HL-60/S4 treated with retinoic acid at 250 ng/mL for 4 days and 3 days (cell line): ENCODE results near the gene OOEP.
"Not testable (repeated sequence)": the region's sequence is repeated elsewhere in the genome, so short reads cannot be mapped to it uniquely, and the experiment has no call there.

Experiments used
- in situ Hi-C: fragments of 300-500 bp; cut with MboI; formaldehyde crosslinking; loops from 2 replicates; pipeline ENCODE4 v1.7.0; 2022; ENCODE audit warnings: low sequenced_read_pairs

OOEP gene

DNA sequence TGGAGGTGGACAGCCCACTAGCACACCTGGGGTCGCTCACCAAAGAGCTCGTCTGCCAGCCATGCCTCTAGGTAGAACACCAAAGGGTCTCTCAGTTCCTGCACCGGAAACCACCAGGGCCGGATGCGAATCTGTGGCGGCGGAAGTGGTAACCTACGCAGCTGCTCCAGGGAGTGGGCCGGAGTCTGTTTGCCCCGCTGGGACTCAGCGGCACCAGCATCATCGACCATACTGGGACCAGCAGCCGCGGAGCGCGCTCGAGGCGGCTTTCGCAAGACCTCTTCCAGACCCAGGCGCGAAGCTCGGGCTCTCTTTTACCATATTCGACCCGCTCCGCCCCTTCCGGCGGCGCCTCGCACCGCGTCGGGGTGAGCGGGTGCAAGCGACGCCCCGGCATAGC, at the start of gene OOEP:
OOEP (minus strand) TSS at position 335 of the 400 bp plus-strand sequence; CDS start at position 230, 105 bp downstream.
- in situ Hi-C loops: no loop called here

DNA sequence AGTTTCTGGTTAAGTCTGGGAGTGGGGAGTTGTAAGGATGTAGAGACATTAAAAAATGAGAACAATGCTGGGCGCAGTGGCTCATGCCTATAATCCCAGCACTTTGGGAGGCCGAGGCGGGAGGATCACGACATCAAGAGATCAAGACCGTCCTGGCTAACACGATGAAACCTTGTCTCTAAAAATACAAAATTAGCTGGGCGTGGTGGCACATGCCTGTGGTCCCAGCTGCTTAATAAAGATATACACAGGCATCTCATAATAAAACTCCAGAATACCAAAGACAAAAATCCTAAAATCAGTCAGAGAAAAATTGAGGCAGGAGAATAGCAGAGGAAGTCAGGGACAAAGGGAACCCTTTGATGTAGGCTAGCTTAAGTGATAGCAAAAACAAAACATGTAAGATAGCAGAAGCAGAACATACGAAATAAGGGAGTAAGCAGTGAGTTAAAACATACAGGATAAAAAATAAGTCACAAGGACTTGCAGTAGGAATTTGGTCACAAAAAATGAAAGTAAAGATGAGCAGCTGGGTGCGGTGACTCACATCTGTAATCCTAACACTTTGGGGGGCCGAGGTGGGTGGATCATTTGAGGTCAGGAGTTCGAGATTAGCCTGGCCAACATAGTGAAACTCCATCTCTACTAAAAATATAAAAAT, 48.5 kb upstream of the OOEP start:
- in situ Hi-C loops: no loop called here

DNA sequence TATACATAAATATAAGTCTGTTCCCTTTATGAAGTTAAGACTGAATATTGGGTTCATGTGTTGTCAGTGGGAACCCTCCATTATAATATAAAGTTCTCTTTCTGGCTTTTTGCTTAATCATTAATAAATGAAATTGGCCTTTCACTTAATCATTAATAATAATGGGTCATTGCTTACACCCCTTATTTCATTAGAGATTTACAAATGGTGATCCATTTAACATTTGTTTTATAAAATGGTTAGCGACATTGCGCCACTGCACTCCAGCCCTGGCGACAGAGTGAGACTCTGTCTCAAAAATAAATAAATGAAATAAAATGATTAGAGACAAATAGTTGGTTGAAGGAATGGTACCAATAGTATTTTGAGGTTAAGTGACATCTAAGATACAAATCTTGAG, 43.4 kb upstream of the OOEP start:
- in situ Hi-C loops: no loop called here

DNA sequence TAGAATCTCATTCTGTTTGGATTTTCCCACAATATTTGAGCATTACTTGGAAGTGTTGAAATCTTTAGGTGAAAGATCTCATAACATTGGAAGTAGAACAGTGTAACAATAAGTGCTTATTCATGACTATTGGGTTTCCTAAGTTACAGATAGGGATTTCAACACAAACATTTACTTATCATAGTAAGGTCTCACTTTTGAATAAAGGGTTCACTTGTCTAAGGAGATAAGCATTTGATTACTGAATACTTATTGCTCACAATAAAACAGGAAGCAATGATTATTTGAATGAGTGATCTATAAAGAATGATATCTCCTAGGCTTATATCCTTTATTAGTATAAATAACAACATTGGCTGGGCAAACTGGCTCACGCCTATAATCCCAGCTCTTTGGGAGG, 39.7 kb upstream of the OOEP start:
- in situ Hi-C loops: no loop called here

DNA sequence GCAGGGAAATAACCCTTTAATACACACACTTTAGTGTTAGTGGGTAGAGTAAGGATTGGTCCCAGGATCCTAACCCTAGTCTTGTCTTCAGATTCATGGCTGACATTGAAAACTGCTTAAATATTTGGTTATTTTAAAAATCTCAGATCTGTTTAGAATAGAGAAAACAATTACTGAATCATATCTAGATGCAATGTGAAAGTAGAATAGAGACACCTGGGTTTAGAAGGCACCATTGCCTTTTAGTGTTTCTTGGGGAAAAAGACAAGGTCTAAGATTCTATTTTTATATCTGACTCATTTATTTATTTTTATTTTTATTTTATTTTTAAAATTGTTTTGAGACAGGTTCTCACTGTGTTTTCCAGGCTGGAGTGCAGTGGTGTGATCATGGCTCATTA, 31.0 kb upstream of the OOEP start:
- in situ Hi-C loops: no loop called here

DNA sequence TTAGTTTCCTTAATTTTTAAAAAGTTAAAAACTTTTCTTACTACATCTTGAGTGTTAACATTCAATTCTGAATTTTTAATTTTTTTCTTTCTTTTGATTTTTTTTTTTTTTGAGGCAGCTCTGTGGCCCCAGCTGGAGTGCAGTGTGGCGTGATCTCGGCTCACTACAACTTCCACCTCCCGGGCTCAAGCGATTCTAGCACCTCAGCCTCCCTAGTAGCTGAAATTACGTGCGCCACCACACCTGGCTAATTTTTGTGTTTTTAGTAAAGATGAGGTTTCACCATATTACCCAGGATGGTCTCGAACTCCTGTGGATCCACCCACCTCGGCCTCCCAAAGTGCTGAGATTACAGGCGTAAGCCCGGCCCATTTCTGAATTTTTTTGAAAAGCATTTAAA, 26.2 kb upstream of the OOEP start:
- in situ Hi-C loops: no loop called here

DNA sequence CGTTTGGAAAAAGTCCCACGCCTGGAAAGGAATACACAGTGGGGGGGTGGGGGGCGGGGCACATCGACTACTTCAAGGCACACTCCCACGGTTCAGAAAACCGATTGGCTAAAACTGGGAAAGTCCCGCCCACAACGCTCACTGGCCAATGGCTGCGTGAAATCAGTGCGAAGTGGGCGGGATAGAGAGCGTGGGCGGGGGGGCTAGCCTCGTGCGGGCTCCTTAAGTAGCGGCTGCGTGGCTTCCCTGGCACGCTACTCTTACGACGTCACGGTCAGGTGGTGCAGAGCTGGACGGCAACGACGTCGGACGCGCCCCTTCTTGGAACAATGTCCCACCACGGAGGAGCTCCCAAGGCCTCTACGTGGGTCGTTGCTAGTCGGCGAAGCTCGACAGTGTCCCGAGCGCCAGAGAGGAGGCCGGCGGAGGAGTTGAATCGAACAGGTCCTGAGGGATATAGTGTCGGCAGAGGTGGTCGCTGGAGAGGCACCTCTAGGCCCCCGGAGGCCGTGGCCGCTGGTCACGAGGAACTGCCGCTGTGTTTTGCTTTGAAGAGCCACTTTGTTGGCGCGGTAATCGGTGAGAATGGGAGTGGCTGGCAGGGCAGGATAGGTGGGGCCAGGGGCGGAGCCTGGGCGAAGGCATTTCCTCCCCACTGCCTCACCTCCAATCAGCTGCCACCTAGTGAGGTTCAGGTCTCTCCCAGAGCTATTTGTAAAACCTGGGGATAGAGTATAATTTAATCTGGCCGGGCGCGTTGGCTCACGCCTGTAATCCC, 25.1 kb upstream of the OOEP start, which contains the start of gene DDX43:
DDX43 (plus strand) TSS at position 252 of the 778 bp plus-strand sequence; CDS start at position 330, 78 bp downstream.
- in situ Hi-C loops: no loop called here

DNA sequence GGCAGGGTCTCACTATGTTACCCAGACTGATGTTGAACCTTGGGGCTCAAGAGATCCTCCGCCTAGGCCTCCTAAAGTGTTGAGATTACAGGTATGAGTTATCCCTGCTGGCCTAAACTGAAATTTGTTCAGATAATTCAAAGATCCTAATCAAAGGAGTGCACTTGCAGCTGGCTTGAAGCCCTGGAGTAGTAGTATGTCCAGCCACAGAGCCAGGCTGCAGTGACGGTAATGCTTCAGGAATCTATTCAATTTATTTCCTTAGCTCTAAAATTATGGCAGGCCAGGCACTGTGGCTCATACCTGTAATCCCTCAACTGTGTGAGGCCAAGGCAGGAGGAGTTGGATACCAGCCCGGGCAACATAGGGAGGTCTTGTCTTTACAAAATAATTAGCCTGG, 23.6 kb upstream of the OOEP start:
- in situ Hi-C loops: no loop called here

DNA sequence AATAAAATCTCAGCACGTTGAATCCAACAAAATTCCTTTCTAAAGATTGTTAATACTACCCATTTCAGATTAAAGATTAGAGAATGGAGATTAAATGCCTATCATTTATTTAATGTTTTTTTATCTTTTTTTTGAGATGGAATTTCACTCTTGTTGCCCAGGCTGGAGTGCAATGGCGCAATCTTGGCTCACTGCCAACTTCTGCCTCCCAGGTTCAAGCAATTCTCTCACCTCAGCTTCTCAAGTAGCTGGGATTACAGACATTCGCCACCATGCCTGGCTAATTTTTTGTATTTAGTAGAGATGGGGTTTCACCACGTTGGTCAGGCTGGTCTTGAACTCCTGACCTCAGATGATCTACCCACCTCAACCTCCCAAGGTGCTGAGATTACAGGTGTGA, 22.5 kb upstream of the OOEP start:
- in situ Hi-C loops: not testable (repeated sequence)

DNA sequence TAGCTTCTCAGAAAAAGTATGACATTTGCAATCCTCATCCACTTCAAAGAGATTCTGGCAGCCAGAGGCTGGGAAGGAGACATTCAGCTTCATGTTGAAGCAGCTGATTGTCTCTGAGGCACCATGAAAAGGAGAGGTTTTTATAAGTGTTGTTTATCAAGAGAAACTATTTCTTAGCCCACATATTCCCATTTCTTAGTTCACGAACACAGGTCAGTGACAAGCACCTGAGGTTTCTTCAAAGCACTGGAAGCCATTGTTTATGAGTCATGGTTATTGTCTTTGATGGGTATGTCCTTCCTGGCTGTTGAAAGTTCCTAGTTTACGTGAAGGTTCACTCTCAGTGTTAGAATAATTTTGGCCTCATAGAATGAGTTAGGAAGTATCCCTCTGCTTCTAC, 22.0 kb upstream of the OOEP start:
- in situ Hi-C loops: no loop called here

DNA sequence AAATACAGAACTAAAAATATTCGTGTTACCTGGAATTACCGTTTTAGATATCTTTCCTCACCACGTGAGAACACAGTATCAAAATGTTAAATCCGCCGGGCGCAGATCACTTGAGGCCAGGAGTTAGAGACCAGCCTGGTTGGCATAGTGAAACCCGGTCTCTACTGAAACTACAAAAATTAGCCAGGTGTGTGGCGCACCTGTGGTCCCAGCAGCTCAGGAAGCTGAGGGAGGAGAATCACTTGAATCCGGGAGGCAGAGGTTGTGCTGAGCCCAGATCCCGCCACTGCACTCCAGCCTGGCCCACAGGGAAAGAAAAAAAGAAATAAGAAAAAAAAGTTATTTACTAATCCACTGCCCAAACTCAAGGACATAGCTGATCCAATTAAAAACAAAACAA, 20.2 kb upstream of the OOEP start:
- in situ Hi-C loops: no loop called here

DNA sequence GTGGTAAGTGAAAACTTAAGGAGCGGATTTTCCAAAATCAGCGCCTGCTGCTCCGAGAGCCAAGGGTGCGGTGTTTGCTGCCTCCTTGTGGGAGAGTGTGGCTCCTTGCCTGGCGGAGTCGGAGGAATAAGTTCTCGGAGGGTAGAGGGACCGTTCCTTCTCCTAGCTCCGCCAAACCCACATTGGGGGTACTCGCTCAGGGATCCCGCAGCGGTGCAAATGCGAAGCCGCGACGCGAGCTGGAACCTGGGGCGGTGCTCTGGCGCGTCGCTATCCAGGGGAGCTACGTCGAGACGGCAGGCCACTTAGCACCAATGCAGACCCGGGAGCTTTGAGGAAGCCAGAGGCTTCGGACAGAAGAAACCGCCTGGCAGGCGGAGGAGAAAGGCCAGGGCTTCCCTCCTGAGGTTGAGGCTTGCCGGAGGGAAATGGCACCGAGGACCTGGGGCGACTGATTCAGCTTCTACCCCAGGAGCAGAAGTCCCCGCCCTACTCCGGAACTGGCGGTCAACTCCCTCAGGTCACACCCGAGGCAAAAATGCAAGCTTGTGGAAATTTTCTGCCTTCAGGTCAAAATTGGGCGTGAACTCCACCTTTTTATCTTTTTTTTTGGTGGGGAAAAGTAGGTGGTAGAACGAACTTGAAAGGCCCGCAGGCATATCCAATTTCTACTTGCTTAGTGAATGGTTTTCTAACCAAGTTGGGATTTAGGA, 19.3 kb upstream of the OOEP start:
- in situ Hi-C loops: no loop called here

DNA sequence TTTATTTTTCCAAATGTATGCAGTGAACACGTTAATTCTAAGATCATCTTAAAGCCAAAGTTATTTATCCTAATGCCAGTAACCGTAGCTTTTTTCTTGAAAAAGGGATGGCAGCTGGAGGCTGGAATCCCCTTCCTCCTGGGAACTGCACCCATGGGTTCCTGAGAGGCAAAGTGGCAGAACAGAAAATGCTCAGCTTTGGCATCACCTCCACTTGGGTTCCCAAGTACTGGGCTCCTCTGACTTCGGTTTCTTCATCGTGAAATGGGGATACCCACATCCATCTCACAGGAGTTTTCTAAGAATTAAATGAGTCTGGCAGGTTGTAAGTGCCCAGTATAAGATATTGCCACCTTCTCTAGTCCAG, 18.7 kb upstream of the OOEP start:
- in situ Hi-C loops: no loop called here

DNA sequence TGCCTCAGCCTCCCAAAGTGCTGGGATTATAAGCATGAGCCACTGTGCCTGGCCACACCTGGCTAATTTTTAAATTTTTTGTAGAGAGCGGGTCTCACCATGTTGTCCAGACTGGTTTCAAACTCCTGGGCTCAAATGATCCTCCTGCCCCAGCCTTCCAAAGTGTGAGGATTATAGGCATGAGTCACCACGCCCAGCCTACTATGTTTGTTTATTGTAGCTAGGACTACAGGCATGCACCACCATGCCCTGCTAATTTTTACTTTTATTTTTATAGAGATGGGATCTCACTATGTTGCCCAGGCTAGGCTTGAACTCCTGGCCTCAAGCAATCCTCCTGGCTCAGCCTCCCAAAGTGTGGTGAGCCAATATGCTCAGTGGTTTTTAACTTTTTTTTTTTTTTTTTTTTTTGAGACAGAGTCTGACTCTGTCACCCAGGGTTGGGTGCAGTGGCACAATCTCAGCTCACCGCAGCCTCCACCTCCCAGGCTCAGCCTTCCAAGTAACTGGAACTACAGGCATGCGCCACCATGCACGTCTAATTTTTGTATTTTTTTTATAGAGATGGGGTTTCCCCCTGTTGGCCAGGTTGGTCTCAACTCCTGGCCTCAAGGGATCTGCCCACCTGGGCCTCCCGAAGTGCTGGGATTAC, 12.9 kb upstream of the OOEP start:
- in situ Hi-C loops: no loop called here

DNA sequence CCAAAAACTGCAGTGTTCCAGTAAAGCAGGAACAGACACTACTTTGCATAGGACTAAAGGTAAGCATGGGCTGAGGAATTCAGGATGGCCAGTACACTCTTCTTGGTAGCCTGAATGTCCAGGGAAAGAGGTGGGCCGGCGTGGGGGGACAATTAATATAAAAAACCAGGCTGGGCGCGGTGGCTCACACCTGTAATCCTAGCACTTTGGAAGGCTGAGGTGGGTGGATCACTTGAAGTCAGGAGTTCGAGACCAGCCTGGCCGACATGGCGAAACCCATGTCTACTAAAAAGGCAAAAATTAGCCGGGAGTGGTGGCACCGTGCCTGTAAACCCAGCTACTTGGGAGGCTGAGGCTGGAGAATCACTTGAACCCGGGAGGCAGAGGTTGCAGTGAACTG, 11.8 kb upstream of the OOEP start:
- in situ Hi-C loops: not testable (repeated sequence)

DNA sequence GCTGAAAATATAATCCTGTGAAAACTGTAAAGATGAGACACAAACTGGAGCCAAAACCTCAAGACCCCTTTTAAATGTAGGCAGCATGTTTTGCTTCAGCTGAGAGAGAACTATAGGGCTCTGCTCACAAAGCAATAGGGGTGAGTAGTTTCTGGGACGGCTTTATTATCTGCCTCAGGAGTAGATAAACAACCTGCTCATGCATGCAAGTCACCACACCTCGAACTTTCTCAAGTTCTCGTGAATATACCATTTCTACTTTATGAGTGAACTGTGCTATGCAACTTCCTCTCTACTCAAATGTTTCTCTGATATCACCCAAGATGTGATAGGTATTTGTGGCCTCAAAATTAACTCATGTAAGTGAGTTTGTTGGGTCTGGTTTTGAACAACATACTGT, 7.5 kb upstream of the OOEP start:
- in situ Hi-C loops: no loop called here

DNA sequence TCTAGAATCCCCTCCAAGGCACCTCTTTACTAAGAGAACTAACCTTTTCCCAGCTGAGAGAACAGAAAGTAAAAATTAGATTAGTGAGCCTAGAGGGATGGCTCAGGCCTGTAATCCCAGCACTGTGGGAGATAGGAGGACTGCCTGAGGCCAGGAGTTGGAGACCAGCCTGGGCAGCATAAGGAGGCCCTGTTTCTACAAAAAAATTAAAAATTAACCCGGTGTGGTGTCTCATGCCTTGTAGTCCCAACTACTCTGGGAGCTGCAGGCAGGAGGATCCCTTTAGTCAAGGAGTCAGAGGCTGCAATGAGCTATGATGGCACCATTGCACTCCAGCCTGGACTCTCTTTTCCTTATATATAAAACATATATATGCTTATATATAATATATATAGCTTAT, 5.5 kb upstream of the OOEP start:
- in situ Hi-C loops: no loop called here

DNA sequence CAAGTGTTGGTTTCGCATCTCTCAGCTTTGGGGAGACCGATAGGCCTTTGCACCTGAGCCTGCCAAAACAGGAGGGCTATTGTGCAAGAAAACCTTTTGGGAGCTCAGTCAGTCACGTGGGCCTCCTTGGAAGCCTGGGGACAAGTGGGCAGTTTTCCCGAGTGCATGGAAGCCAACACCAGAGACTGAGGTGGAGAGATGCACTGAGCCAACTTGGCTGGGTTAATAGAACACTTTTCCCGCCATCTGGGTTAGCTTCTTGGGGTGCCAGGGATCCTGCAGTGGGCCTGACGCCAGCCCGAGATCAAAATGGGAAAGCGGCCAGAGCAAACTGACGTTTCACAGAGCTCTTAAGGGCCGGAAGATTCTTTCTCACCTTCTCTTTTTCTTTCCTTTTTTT, 2.8 kb upstream of the OOEP start:
- in situ Hi-C loops: no loop called here

DNA sequence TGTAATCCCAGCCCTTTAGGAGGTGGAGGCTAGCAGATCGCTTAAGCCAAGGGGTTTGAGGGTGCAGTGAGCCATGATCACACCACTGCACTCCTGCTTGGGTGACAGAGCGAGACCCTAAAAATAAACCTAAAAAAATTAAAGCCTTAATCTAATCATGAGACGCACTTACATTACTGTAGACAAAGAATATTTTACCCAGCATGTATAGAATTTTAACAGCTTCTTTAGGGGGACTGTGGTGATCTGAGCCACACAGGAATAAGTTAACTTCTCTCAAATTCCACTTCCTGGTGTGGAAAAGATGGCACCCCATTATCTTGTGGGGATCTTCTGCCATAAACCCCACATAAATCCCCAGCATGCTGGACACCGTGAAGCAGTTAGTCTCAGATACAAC, 2.3 kb upstream of the OOEP start:
- in situ Hi-C loops: no loop called here

DNA sequence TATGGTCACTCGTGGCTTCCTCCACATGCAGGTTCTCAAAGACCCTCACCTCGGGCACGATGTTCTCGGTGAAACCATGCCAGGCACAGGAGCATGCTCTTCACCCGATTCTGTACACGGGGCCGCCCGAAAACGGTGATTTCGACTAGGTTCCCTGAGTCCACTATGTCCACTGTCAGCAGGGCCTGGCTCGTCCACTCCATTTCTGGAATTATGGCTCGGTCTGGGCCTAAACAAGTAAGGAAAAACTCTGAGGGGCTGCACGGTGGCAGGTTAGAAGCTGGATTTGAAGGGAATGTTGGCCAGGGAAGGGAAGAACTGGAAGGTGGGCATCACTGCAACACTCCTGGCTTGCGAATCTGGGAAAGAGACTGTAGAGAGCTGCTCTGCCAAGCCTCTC, 540 bp downstream of the OOEP start:
- in situ Hi-C loops: no loop called here

DNA sequence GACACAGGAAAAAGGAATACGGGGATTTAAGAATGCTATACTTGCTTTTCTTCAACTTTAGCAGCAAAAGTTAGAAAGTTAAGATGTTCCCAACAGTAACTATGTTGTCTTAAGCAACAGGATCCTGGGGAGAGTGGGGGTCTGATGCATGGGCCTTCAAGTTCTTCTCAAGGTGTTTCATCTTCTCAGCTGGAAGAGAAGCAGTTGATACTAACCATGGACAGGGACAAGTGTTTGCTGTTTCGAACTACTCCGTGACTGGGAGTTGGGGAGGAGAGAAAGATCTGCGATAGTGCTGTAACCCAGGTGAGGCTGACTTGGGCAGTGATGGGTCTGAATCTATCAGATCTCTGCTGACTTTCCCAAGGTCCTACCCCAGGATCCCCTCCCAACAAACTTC, 1.0 kb downstream of the OOEP start:
- in situ Hi-C loops: no loop called here
